Measurements from ENCODE around the gene TSHZ3.

The TSHZ3 gene

DNA sequence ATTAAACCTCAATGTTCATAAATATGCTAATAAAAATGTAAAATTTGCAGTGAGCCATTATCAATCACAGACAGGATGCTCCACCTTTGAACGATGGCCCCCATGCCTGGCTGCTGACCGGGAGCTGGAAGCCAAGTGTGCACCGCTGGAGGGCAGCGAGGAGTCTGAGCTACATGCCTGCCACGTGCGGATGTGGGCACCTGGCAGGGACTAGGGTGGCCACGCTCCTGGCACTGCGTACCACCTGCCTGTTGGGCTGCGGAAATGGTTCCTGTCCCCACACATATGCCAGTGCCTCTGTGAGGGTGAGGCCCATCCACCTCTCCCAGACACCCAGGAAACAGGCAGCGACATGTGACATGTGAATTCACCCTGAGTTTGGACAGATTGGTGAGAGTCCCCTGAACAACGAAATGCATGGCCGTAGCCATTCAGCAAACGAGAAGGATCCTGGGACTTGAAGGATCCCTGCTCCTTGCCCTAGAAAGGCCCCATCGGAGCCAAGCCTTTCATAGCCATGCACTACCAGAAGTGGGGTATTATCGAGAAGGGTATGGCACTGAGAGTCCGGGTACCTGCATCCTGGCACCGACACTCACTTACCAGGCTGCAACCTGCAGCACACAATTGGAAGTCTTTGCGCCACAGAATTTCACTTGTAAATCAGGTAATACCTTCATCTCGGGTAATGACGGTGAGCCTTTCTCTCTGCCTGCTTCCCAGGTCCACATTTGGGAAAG is 35.8 kb downstream of the TSHZ3 start:
- DNase-seq: no peak

DNA sequence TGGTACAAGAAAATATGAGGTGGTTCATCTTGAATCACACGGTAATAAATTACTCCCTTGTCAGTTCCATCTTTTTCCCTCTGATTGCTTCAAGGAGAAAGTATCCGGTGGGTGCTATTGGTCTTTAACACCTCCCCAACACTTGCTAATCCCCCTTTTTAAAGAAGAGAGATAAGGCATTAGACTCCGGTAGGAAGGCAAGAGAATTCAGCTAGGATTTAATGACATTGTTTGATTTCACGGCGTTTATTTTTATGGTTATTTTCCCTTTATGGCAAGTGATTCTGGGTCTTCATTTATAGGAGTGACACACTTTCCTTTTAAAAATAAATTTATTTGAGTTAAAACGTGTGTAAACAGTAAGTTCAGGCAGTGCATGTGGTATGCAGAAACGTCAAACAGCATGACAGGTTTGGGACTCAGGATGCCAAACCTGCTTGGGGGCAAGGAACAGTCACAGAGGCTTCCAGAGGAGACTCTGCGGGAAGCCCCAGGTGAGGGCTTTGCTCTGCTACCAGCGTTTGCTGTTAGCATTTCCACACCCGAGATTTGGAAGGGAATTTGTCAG is 36.5 kb downstream of the TSHZ3 start:
- no peak for DNase-seq

DNA sequence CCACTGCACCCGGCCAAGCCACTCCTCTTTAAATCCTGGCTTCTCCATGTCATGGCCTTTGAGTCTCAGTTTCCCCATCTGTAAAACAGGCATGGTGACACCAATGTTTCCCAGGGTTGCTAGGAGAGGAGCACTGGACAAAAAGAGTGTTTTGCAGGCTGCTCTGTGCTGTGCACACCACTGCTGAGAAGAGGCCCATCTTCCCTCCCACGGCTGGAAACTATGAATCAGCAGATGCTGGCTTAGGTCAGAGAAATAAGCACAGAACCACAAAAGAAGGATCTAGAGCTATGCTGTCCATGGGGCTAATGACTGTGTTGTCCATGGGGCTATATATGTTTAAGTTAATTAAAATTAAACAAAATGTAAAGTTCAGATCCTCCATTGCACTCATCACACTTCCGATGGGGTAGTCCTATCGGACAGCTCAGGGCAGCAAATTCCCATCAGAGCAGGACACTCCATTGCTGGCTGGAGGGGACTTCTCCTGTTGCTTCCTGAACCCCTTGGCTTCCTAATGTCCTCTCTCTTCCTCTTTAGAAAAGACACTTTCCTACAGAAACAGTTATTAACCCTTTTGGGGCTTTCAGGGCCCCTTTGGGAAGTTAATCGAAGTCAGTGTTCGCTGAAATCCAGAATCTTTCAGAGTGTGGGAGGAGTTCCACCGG is 37.1 kb downstream of the TSHZ3 start:
- peak; percentile 65 for DNase-seq

DNA sequence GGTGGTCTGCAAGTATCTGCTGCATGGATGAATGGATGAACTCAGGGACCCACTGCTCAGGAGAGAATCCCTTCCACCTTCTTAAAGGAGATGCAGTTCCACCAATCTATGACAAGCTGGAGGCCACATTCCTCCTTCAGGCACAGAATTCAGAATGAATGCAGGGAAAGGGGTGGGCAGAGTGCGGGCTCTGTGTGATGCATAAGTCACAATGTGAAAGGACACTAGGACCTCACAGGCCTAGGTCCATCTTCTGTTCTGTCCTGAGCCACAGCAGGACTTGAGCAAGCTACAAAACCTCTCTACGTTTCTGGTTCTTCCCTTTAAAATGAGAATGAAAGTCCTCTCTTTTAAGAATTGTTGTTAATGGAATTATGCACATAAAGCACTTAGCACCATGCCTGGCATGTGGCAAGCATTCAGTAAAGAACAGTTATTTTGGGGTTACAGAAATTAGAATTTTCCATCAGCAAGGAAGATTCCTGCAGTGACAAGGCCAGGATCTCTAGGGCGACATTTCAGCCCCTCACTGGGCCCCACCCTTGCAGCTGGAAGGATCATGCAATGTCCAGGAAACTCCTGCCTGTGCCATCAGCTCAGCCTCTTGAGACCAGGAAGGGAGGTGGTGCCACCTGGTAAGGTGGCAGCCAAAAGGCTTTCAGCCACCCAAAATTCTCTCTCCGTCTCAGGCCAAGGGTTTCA is 38.7 kb downstream of the TSHZ3 start:
- no peak for DNase-seq

DNA sequence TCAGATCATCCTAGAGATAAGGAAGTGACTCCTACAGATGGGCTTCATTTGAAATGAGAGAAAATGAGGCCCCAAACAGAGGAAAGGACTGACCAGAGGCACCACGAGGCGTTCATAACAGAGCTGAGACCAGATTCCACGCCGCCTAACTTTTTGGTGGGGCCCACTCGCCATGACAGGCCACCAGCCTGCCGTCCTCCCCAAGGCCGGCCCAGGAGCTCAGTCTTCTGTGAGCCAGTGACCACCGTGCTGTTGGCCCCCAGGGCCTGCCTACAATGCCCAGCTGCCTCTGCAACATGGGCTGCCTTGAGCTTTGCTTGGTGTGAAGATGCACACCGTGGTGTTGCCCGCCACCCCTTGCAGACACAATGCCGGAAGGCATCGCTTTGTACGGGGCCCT is 40.5 kb downstream of the TSHZ3 start:
- DNase-seq: no peak

DNA sequence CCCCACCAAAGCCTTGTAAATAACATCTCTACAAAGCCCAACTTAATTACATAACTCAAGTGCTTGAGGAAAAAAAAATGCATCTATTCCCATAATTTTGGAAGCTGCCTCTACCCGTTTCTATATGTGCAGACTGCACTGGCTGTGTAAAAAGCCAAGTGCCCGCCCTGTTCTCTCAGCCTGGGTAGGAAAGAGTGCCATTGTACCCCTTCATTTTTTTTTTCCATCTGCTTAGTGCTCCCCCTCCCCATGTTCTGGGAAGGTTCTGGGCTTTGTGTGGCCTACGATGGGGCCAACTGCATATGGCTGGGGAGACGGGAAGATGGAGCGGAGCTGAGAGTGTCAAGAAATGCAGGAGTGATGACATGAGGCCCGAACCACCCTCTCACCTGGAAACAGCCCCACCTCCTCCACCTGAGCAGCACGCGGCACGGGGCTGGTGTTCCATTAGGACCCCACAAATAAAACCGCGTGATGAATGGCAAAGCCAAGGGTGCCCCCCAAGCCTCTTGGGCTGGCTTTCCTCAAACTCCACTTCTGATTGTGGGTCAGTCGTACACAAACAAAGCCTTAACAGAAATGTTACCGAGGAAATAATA is 42.1 kb downstream of the TSHZ3 start:
- DNase-seq: no peak

DNA sequence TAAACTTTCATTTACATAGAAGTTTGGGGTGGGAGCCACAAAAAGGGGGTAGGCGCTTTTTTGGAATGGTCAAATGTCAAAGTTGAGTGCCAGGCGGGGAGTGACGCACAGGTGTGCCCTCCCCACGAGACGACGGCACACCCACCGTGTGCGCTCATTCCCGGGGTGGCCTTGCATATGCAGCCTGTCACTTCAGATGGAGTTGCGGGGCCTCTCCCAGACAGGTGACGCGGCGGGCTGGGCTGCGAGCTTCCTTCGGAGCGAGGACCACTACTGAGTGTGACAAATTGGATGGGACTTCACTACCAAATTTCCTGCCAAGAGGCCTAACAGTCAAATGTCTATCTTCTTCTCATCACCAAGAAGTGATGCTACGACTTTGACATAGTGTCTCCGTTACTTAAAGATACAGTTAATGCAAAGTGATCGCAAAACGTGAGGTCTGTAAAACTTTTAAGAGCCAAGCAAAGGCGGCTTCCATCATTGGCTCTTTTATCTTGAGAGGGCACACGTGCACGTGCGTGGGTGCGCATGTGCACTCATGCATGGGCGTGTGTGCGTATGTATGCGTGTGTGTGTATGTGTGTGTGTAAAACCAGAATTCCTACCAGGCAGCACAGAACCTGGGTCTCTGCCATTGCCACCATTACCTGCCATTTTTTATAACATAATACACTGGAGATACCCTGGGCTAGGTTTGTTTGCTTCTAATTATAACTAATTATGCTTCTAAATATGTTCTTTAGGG is 43.1 kb downstream of the TSHZ3 start:
- DNase-seq: no peak

DNA sequence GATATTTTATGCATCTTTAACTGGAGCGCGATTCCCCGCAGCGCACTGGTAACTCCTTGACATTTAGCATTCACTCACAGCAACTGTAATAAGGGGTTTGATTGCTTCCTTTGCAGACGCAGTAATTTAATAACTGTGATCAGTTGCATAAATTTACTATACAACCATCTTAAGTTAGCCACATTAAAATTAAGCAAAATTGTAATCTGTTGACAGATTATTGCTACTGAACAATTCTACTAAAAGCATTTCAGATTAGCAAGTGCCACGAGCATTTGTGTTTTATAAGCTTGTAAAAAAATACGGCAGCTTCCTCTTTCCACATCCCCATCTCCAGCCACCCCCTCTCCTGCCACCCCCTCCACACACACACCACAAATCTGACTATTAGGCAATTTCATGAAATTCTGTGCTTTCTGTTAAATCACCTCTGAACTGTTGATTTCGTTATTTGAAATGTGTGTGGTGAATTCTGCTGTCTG is 44.4 kb downstream of the TSHZ3 start:
- no peak for DNase-seq

DNA sequence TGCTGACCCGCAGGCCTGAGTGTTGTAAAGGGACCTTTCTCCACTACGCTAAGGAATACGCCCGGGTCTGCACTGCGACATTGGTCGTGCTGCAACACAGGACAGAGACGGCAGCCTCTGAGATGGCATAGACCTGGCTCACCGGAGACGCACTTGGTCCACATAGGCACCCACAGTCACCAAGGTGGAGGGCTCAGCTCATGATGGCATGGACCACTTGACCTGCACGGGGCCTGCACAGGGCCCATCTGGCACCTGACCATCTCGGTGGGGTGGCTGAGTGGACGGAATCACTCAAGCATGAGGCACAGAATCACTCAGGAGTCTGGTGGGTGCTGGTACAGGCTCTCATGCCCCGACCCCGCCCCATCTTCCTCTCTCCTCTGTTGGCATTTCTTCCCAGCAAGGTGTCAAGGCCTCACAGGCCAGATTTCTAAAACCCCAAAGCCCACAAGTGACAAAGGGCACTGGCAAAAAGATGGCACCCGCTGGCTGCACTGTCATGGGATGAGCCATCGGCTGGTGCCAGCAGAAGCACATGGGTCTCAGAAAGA is 45.9 kb downstream of the TSHZ3 start:
- DNase-seq: no peak

DNA sequence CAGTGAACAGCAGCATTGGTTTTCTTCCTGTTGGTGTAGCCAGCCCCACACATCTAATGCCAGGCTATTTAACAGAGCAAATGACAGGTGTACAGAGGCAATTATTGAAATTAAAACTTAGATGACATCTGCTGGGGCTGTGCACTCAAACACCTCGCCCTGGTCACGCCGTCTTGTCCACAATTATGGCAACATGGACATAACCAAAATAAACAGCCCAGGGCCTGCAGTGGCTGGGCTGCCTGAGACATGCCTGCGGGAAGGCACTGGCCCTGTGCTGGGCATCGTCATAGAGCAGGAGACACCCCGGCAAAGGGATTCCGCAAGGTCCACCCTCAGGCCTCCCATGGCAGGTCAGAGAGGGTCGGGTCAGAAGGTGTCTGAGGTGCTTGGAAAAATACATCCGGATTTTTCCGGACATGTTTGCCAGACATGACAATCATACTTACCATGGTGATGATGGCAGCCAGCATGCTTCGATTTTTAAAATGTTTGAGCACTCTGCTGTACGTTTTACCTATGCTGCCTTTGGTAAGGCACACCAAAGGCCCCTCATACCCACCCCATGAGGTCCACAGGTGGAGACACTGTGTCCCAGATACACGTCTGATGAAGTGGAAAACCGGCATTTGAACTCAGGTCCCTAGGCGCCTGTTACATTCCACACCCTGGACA is 47.8 kb downstream of the TSHZ3 start:
- no peak for DNase-seq

DNA sequence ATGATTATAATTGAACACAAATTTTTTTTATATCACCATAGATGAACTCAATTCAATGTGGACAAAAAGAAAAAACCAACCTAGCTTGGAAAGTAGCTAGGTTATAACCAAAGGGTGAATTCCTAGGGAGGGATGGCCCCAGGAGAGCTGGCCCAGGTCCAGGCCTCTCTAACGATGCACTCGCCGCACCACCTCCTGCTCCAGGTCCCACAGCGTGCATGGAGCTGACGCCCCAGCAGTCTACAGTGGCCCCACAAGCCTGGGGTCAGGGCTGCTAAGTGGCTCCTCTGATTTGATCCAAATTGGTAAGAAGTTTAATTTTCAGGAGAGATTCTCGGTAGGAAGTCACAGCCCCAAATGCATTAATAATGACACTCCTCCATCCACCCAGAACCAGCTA is 48.8 kb downstream of the TSHZ3 start:
- DNase-seq: no peak

DNA sequence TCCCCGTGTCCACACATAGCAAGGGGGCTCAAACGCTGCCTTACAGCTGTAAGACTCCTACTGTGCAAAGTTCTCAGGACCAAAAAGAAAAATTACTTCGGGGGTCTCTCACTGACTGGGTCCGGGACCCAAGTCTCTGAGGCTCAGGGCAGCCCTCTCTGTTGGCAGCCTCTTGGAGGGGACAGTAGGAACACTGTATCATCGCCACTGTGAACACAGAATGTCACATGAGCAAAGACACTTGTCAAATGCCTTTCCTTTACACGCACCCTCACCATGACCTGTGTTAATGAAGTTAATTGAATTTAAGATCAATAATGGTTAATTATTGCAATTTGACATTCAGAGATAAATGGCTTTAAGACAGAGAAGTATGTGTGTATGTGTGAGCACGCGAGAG is 49.6 kb downstream of the TSHZ3 start:
- no peak for DNase-seq

DNA sequence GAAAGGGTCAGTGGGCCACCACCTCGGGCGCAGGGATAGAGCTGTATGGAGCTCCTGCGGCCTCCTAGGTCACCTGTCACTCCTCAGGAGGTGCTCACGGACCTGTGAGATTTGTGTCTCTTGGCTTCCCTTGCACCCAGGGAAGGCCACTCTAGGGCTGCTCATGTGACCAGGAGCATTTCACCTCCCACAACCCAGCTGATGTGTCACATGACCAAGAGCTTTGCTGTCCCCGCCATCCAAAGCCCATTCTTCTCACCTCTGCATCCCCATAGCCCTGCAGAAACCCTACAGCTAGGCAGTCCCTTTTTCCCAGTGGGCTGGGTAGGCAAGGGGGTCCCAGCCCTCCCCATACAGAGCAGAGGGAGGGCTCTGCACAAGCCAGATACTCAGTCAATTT is 51.2 kb downstream of the TSHZ3 start:
- no peak for DNase-seq

DNA sequence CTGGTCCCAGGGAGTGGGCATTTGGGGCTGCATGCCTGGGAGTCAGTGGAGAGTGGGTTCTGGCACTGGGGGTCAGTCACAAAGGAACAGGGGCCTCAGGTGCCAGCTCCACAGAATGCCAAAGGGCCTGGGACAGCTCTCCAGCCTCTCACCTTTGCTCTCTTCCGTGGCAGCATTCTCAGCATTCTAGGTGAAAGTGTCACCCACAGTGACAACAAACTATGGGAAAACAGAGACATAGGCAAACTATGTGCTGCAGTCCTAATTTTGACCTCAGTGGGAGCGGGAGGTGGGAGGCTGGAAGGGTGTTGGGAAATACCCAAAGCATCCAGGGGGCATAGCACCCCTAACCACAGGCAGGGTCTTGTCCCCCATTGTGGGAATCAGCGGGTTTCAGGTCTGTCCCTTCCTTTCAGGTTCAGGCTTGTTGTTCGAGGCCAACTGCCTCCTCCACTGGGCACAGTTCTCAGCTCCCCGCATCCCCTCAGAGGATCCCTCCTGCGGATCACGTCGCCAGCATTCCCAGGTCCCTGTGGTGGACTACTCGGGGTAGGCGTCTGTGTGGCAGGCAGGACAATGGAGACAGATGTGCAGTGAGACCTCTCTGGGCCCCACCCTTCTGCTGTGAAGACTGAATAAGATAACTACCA is 52.4 kb downstream of the TSHZ3 start:
- DNase-seq: no peak

DNA sequence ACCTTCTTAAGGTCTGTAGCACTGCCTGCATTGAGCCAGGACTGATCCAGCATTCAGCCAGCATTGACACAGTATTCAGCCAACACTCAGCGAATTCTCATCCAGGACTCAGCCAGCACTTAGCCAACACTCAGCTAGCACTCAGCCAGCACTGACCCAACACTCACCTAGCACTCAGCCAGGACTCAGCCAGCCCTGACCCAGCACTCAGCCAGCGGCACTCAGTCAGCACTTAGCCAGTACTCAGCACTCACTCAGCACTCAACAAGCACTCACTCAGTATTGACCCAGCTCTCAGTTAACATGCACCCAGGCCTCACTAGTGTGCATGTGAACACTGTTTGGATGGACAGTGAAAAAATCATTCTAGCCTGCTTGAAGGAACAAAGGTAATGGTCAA is 55.0 kb downstream of the TSHZ3 start:
- no peak for DNase-seq

DNA sequence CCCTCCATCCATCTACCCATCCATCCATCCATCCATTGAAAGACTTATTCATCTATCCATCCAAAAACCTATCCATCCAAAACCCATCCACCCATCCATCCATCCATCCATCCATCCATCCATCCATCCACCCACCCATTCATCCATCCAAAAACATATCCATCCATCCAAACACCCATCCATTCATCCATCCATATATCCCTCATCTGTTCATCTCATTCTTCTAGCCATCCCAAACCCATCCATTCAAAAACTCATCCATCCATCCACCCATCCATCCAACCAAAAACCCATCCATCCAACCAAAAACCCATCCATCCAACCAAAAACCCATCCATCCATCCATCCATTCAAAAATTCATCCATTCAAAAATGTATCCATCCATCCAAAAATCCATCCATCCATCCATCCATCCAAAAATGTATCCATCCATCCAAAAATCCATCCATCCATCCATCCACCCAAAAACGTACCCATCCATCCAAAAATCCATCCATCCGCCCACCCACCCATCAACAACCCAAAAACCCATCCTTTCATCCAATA is 56.5 kb downstream of the TSHZ3 start:
- no peak for DNase-seq

DNA sequence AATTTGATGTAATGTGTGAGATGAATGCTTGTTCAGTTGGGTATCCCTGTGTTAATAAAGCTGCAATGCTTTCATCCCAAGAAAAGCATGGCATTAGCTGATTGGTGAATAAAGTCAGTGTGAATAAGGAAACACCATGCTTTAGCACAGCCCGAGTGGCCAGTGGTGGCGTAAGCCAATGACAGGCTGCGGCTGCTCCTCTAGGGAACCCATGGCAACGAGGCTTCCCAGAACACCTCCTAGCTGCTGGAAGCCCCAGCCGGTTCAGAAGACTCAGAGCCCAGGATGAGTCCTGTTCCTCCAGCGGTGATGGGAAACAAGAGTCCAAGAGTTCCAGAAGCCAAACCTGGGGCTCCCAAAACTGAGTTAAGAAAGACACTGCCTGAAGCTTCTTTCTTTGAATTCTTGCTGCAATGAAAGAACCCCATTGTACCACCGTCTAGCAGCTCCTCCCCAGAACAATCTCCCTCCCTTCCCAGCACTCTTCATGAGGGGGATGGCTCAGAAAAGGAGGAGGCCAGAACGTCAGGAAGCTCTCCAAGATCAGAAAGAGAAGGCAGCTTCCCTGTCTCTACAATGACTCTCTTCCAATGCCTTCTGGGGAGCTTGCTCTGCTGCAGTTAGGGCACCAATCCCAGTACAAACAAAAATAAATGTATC is 58.2 kb downstream of the TSHZ3 start:
- no peak for DNase-seq

DNA sequence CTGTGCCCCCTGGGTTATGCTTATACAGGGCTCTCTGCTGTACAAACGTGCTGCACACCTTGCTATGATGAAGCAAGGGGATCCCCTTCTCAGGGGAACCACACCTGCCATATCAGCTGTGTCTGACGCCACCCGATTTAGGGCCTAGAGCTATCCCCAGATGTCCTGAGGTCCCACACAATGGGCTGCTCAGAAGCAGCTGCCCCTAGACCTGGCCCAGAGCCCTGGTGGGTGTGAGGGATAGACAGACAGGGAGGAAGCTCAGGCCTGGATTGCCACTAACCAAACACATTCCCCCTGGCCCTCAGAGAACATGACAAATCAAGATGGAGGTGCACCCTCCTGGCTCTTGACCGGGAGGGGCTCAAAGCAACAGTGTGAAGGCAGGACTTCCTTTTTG is 59.3 kb downstream of the TSHZ3 start:
- no peak for DNase-seq

DNA sequence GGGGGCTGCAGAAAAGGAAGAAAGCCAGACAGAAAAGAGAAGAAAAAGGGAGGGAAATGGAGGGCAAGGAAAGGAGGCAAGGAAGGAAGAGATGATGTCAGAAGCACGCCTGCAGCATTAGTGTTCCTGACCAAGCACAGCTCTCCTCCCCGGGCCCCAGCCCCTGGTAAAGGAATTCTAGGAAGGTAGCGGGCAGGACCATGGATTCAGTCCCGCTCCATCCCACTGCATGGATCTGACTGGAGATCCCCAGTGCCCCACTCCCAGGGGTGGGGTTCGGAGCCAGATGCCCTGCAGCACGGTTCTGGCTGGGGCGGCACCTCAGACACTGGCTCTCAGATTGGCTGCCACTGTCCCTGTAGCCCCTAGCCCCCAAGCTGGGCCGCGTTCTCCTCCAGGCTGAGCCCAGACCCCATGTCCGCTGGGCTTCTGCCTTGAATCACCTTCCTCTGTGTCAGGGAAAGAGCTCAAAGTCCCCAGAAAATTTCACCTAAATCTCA is 59.8 kb downstream of the TSHZ3 start:
- DNase-seq: no peak

DNA sequence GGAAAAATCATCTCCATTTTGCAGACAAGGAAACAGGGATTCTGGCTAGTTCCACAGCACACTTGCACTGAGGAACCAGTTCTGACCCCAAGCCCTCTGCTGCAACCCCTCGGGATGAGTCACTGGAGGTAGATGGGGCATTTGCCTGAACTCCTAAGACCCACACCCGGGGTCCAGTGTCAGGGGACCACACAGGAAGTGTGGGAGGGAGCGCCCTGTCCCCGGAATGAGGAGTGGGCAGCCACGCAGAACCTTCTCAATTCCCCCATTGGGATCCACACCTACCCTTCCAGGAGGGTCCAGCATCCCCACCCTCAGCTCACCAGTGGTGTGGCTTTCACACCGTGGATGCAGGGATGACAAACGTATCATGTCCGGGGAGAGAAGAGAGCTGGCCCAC is 62.7 kb downstream of the TSHZ3 start:
- DNase-seq: no peak
